Endothelial cell of umbilical vein (primary cell): ENCODE measurements around the gene PMIS2. TPM values are rescaled to one million over a fixed set of nuclear protein-coding genes. Genes with fewer than 3 reads are reported as not detected.

Source experiments
- BruUV-seq: library from RNA; stranded (reverse); fragments of 400-500 nt; replicated peaks from 2 replicates; lab custom pipeline; 2021; lab: Mats Ljungman, UMichigan
- CTCF ChIA-PET: fragments of 300-600, 350-600 bp; sonication (Branson Sonifier 250); formaldehyde crosslinking; loops from one replicate; lab custom pipeline; 2021; ENCODE audit warnings: antibody characterized with exemption, inconsistent platforms; lab: Charles Lee
- POLR2A ChIA-PET: fragments of 300-600, 350-600 bp; sonication (Branson Sonifier 250); formaldehyde crosslinking; loops from one replicate; lab custom pipeline; 2021; ENCODE audit warnings: antibody characterized with exemption, inconsistent platforms; lab: Charles Lee
- DNase-seq: peaks from one replicate; pipeline ENCODE4 v3.0.0-alpha.2; 2011; ENCODE audit warnings: low read depth, low spot score
- FAIRE-seq: peaks from 2 replicates; lab custom pipeline; 2011; peaks lifted over from hg19 to GRCh38; lab: Jason Lieb, UNC
- H2AFZ ChIP-seq: 2 replicates; pipeline ENCODE4 v1.6.0; 2012; ENCODE audit warnings: low read depth, low read length, control low read depth, inconsistent platforms
- H3K27ac ChIP-seq: 2 replicates; pipeline ENCODE4 v1.5.1; 2011; ENCODE audit warnings: low read depth, mild to moderate bottlenecking, control low read depth, low read length, moderate library complexity; ENCODE audit not compliant: insufficient read depth
- H3K27me3 ChIP-seq, 2 experiments: 2 replicates each; pipeline versions ENCODE4 v1.6.0 to v1.6.1; 2011; ENCODE audit warnings: low read length in 2 of 2, mixed read lengths in 1 of 2; ENCODE audit not compliant: control insufficient read depth in 2 of 2, insufficient read depth in 2 of 2
- H3K36me3 ChIP-seq, 2 experiments: 2 replicates in 1 of 2; 3 replicates in 1 of 2; pipeline ENCODE4 v1.5.1; 2011; ENCODE audit warnings: low read length in 2 of 2, mild to moderate bottlenecking in 1 of 2, moderate library complexity in 1 of 2; ENCODE audit not compliant: control insufficient read depth in 2 of 2, insufficient read depth in 2 of 2; ENCODE audit errors: extremely low read depth in 1 of 2
- H3K4me1 ChIP-seq: 3 replicates; pipeline ENCODE4 v1.5.1; 2011; ENCODE audit warnings: mild to moderate bottlenecking, low read length; ENCODE audit not compliant: control insufficient read depth, insufficient read depth; ENCODE audit errors: extremely low read depth
- H3K4me2 ChIP-seq: 2 replicates; pipeline ENCODE4 v1.6.1; 2011; ENCODE audit warnings: low read length, control low read depth, mixed read lengths; ENCODE audit not compliant: insufficient read depth
- H3K4me3 ChIP-seq, 3 experiments: fragments of 200-600 bp in 1 of 3; sonication (generic), shearing (Covaris generic) in 1 of 3; replicated peaks in 1 of 3; 2 replicates each; pipeline ENCODE4 v1.5.1; 2011 to 2016; ENCODE audit warnings: control low read depth in 3 of 3, low read length in 3 of 3, mild to moderate bottlenecking in 2 of 3, inconsistent platforms in 1 of 3, low read depth in 1 of 3, moderate library complexity in 1 of 3; ENCODE audit not compliant: insufficient read depth in 1 of 3
- H3K79me2 ChIP-seq: 2 replicates; pipeline ENCODE4 v1.6.0; 2012; ENCODE audit warnings: low read length, inconsistent platforms; ENCODE audit not compliant: control insufficient read depth, insufficient read depth
- H3K9ac ChIP-seq: replicated peaks from 2 replicates; pipeline ENCODE3; 2011; ENCODE audit warnings: low read length, control low read depth; ENCODE audit not compliant: insufficient read depth; ENCODE audit errors: extremely low read depth
- H3K9me1 ChIP-seq: replicated peaks from 3 replicates; pipeline ENCODE4 v1.6.0; 2011; ENCODE audit warnings: mild to moderate bottlenecking, low read length; ENCODE audit not compliant: control insufficient read depth, insufficient read depth; ENCODE audit errors: extremely low read depth
- H3K9me3 ChIP-seq: replicated peaks from 2 replicates; pipeline ENCODE4 v1.5.1; 2012; ENCODE audit warnings: low read length, inconsistent platforms; ENCODE audit not compliant: control insufficient read depth, insufficient read depth
- H4K20me1 ChIP-seq: replicated peaks from 2 replicates; pipeline ENCODE3; 2011; ENCODE audit warnings: mild to moderate bottlenecking, low read length; ENCODE audit not compliant: control insufficient read depth, insufficient read depth; ENCODE audit errors: extremely low read depth
- EZH2 ChIP-seq: IDR thresholded peaks from 2 replicates; pipeline ENCODE4 v1.6.1; 2012; ENCODE audit warnings: borderline replicate concordance, low read depth, mild to moderate bottlenecking, moderate library complexity, low read length, inconsistent platforms; ENCODE audit not compliant: severe bottlenecking
- FOS ChIP-seq: IDR thresholded peaks from 2 replicates; pipeline ENCODE4 v1.6.1; 2011; ENCODE audit warnings: mild to moderate bottlenecking, low read length, moderate library complexity, borderline replicate concordance; ENCODE audit not compliant: insufficient read depth
- GATA2 ChIP-seq: IDR thresholded peaks from 2 replicates; pipeline ENCODE4 v1.7.0; 2011; ENCODE audit warnings: low read depth, mild to moderate bottlenecking, moderate library complexity, mixed read lengths, low read length; ENCODE audit not compliant: insufficient read length, insufficient read depth
- JUN ChIP-seq: IDR thresholded peaks from 2 replicates; pipeline ENCODE4 v1.6.1; 2011; ENCODE audit warnings: borderline replicate concordance, low read depth; ENCODE audit not compliant: insufficient read length, insufficient read depth
- MYC ChIP-seq: IDR thresholded peaks from one replicate; pipeline ENCODE4 v1.6.1; 2011; ENCODE audit warnings: mild to moderate bottlenecking, low read depth, low read length
- POLR2A ChIP-seq: IDR thresholded peaks from 2 replicates; pipeline ENCODE4 v1.6.1; 2012; ENCODE audit warnings: low read depth, mild to moderate bottlenecking, control low read depth, low read length
- POLR2AphosphoS5 ChIP-seq: IDR thresholded peaks from 2 replicates; pipeline ENCODE4 v1.6.1; 2012; ENCODE audit warnings: low read depth, mild to moderate bottlenecking, control low read depth, low read length, moderate library complexity; ENCODE audit not compliant: insufficient read depth
- dilution Hi-C: fragments of 300-500 bp; cut with MboI; formaldehyde crosslinking; loops from one replicate; pipeline ENCODE4 v1.15.0; 2019; ENCODE audit warnings: low sequenced_read_pairs; ENCODE audit not compliant: extremely low pct_ligation_motif_present
- intact Hi-C: fragments of 100-400 bp; cut with micrococcal nuclease; formaldehyde crosslinking; loops from one replicate; pipeline ENCODE4 v1.10.0; 2022
- polyA plus RNA-seq, 4 experiments: library from polyadenylated mRNA; depleted of rRNA in 3 of 4; stranded (reverse) in 3 of 4; unstranded in 1 of 4; fragments of >200 nt; gene quantifications; 2 replicates each; pipeline versions ENCODE4 v1.2.1 to v1.2.3, GENCODE V29; 2011 to 2012; ENCODE audit warnings: missing spikeins in 1 of 4
- total RNA-seq: library from RNA; stranded (reverse); gene quantifications from 2 replicates; pipeline ENCODE4 v1.2.3, GENCODE V29; 2021
- TF ChIP-seq, protein P1 (sequence below): IDR thresholded peaks from 2 replicates; pipeline ENCODE4 v1.6.1; 2011; ENCODE audit not compliant: insufficient read depth, insufficient read length
- TF ChIP-seq, protein P2 (sequence below), 2 donors: IDR thresholded peaks; 1 replicate in 1 of 2; 2 replicates in 1 of 2; pipeline ENCODE4 v1.5.1; 2011; ENCODE audit warnings: low read length in 2 of 2, mild to moderate bottlenecking in 2 of 2, moderate library complexity in 2 of 2, control low read depth in 1 of 2, inconsistent platforms in 1 of 2, low read depth in 1 of 2; ENCODE audit not compliant: insufficient read depth in 1 of 2; ENCODE audit errors: extremely low read depth in 1 of 2

The PMIS2 gene
- total and polyA plus RNA-seq, 2 donors (not counting 3 experiments of a cell fraction or from before 2014, with no cell fraction given): not detected

GRCh38 chr19:35628565-35629331, 42.8 kb downstream of the PMIS2 start, which contains the start of gene RBM42:
TSS of gene RBM42 (plus strand) at chr19:35629036. CDS start at chr19:35629154, 118 bp downstream.
- Histone ChIP-seq H3K4me1 (peaks cover 10% of the 10 kb centered on the region), H3K36me3 (peaks cover 8 to 27% of the 10 kb centered on the region in 2 experiments), H3K4me3 (peak within 1 kb of the TSS; percentile 70 to 98 (median 76)), H3K9me3 (no peaks in the 10 kb centered on the region), H3K9ac (peak within 1 kb of the TSS; percentile 87), H3K27ac (peak within 1 kb of the TSS; percentile 53), H2AFZ (peak within 1 kb of the TSS; percentile 58), H3K4me2 (peak within 1 kb of the TSS; percentile 82), H3K9me1 (no peaks in the 10 kb centered on the region), H3K79me2 (peaks cover 7% of the 10 kb centered on the region), H4K20me1 (no peaks in the 10 kb centered on the region), H3K27me3 (no peaks in the 10 kb centered on the region)
- intact Hi-C loops: loop anchor here (1.0 to 5.0 kb wide), 3 partner anchors 16 to 81 kb away; partner anchors contain the start of genes HAUS5 and TMEM147
- FAIRE-seq: peak; percentile 99
- no TSS peak for BruUV-seq
- dilution Hi-C loops: no loop called here
- ChIA-PET POLR2A (no interaction called here), CTCF (no interaction called here)
- TF ChIP-seq EZH2 (no peak), GATA2 (no peak), MYC (no peak), JUN (peak; percentile 92), POLR2AphosphoS5 (no peak), FOS (no peak), POLR2A (peak; percentile 33)
- TF ChIP-seq, protein P1, sequence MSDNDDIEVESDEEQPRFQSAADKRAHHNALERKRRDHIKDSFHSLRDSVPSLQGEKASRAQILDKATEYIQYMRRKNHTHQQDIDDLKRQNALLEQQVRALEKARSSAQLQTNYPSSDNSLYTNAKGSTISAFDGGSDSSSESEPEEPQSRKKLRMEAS: no peak
- TF ChIP-seq, protein P2, sequence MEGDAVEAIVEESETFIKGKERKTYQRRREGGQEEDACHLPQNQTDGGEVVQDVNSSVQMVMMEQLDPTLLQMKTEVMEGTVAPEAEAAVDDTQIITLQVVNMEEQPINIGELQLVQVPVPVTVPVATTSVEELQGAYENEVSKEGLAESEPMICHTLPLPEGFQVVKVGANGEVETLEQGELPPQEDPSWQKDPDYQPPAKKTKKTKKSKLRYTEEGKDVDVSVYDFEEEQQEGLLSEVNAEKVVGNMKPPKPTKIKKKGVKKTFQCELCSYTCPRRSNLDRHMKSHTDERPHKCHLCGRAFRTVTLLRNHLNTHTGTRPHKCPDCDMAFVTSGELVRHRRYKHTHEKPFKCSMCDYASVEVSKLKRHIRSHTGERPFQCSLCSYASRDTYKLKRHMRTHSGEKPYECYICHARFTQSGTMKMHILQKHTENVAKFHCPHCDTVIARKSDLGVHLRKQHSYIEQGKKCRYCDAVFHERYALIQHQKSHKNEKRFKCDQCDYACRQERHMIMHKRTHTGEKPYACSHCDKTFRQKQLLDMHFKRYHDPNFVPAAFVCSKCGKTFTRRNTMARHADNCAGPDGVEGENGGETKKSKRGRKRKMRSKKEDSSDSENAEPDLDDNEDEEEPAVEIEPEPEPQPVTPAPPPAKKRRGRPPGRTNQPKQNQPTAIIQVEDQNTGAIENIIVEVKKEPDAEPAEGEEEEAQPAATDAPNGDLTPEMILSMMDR (IDR thresholded peaks at IDR 0.05; ENCODE audit: extremely low read depth in 1 of 2, insufficient read depth in 1 of 2, low read depth in 1 of 2, low read length in 2 of 2): no peak
- DNase-seq: peak; percentile 99
